C4-2B (cell line): ENCODE measurements around the gene FHOD1.

ENCODE experiments used
- ZFX ChIP-seq: fragments of 450-650 bp; IDR thresholded peaks from 2 replicates; pipeline ENCODE4 v1.6.1; 2017
- TF ChIP-seq, protein P1 (sequence below): fragments of 450-650 bp; conservative IDR thresholded peaks from 2 replicates; pipeline ENCODE4 v1.5.1; 2017; ENCODE audit warnings: mild to moderate bottlenecking

DNA sequence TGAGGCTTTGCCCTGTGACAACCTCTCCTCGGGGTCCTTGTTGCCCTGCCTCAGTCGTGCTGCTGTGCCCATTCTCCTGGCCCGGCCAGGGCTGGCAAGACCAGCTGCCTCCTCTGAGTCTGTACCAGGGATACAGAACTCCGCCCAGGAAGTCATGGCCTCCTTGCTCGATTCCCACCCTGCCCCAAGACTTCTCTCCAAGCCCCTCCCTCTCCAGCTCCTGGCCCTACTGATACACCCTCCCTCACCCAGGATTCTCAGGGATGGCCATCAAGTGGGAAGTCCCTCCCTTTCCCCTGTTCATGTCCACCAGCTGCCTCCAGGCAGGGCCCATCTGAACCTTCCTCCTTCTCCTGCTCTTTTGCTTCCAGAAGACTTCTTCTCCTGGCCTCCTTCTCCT lies 31.6 kb downstream of the FHOD1 start:
- TF ChIP-seq, protein P1, sequence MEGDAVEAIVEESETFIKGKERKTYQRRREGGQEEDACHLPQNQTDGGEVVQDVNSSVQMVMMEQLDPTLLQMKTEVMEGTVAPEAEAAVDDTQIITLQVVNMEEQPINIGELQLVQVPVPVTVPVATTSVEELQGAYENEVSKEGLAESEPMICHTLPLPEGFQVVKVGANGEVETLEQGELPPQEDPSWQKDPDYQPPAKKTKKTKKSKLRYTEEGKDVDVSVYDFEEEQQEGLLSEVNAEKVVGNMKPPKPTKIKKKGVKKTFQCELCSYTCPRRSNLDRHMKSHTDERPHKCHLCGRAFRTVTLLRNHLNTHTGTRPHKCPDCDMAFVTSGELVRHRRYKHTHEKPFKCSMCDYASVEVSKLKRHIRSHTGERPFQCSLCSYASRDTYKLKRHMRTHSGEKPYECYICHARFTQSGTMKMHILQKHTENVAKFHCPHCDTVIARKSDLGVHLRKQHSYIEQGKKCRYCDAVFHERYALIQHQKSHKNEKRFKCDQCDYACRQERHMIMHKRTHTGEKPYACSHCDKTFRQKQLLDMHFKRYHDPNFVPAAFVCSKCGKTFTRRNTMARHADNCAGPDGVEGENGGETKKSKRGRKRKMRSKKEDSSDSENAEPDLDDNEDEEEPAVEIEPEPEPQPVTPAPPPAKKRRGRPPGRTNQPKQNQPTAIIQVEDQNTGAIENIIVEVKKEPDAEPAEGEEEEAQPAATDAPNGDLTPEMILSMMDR: no peak
- no peak for TF ChIP-seq ZFX
